Measurements from ENCODE around the gene B3GAT1.
"Not testable (repeated sequence)": the region's sequence is repeated elsewhere in the genome, so short reads cannot be mapped to it uniquely, and the experiment has no call there.

- TF ChIP-seq CTCF (IDR thresholded peaks at IDR 0.05; ENCODE audit: insufficient read depth, low read depth, low read length); EZH2 (IDR thresholded peaks at IDR 0.05; ENCODE audit: insufficient read depth, low read length): not testable (repeated sequence)
Observed at GRCh38 chr11:134344497-134345236, 67.4 kb downstream of the B3GAT1 start.
